Thyroid gland (tissue), 4 donors: ENCODE measurements around the gene SIPA1L3.
A peak's percentile ranks its signal among the peaks of the same experiment; 100 is the strongest.

Experiments
- CTCF ChIP-seq, 6 experiments: fragments of 200-600 bp in 3 of 6; fragments of 450-650 bp in 3 of 6; sonication (generic) in 3 of 6; IDR thresholded peaks; one replicate each; pipeline ENCODE4 v1.5.1; 2016 to 2019; ENCODE audit warnings: antibody characterized with exemption in 6 of 6, mild to moderate bottlenecking in 2 of 6, inconsistent platforms in 1 of 6, moderate library complexity in 1 of 6
- POLR2A ChIP-seq, 2 donors: fragments of 450-650 bp; IDR thresholded peaks; one replicate each; pipeline ENCODE4 v1.6.1; 2017; ENCODE audit warnings: antibody characterized with exemption in 2 of 2, mild to moderate bottlenecking in 2 of 2, moderate library complexity in 1 of 2

GRCh38 chr19:37906869-37907734 lies at the start of gene SIPA1L3:
- peak; percentile 19 to 92 for TF ChIP-seq POLR2A (IDR thresholded peaks at IDR 0.05)
- TF ChIP-seq CTCF (IDR thresholded peaks at IDR 0.05), result peak in 1 of 6 experiments; percentile 24
